ENCODE results near the gene CSF3R.

Gene CSF3R

GRCh38 chr1:36447450-36447849 is 35.3 kb downstream of the CSF3R start:
- DNase-seq (ENCODE audit: insufficient read length, low spot score) (no peak), FAIRE-seq (no peak)
- no peak for TF ChIP-seq CTCF (IDR thresholded peaks at IDR 0.05; ENCODE audit: insufficient read depth, missing control alignments)

DNA sequence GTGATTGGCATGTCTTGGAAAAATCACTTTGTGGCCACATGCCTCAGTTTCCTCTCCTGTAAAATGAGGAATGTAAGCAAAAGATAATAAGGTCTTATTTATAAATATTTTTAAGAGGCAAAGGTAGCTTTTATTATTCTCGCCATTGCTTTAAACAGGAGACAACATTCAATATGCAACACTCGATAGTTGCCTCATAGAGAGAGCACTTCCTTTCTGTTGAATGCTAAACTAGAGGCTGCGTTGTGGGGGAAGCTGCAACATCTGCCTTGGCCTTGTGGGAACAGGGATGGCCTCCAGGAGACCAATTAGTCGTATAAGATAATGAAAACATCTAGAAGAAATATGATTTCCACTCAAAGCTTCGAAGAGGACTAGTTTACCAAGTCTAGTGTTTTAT is 36.0 kb downstream of the CSF3R start:
- DNase-seq (ENCODE audit: insufficient read length, low spot score) (no peak), FAIRE-seq (no peak)
- TF ChIP-seq CTCF (IDR thresholded peaks at IDR 0.05; ENCODE audit: insufficient read depth, missing control alignments): no peak

GRCh38 chr1:36446271-36446670 is 36.4 kb downstream of the CSF3R start:
- DNase-seq (ENCODE audit: insufficient read length, low spot score) (no peak), FAIRE-seq (no peak)
- TF ChIP-seq CTCF (IDR thresholded peaks at IDR 0.05; ENCODE audit: insufficient read depth, missing control alignments): peak; percentile 58

- no peak for TF ChIP-seq CTCF (IDR thresholded peaks at IDR 0.05; ENCODE audit: insufficient read depth, missing control alignments)
- no peak for DNase-seq (ENCODE audit: insufficient read length, low spot score)
- FAIRE-seq: no peak
These were observed 39.4 kb downstream of the CSF3R start for GRCh38 chr1:36443297-36443696.

- FAIRE-seq (no peak), DNase-seq (ENCODE audit: insufficient read length, low spot score) (no peak)
- TF ChIP-seq CTCF (IDR thresholded peaks at IDR 0.05; ENCODE audit: insufficient read depth, missing control alignments): no peak
These were observed 40.4 kb downstream of the CSF3R start for GRCh38 chr1:36442337-36442736.

- no peak for FAIRE-seq
These were observed 42.1 kb downstream of the CSF3R start for GRCh38 chr1:36440646-36441045.

GRCh38 chr1:36440044-36440443 is 42.7 kb downstream of the CSF3R start:
- FAIRE-seq (no peak), DNase-seq (ENCODE audit: insufficient read length, low spot score) (no peak)
- TF ChIP-seq CTCF (IDR thresholded peaks at IDR 0.05; ENCODE audit: insufficient read depth, missing control alignments): no peak

More at GRCh38 chr1:36440646-36441045, 42.1 kb downstream of the CSF3R start:
- no peak for TF ChIP-seq CTCF (IDR thresholded peaks at IDR 0.05; ENCODE audit: insufficient read depth, missing control alignments)
- no peak for DNase-seq (ENCODE audit: insufficient read length, low spot score)

All from D721Med (cell line).